GM12878 (cell line): ENCODE results near the gene HIPK4.

ENCODE experiments used
- BMI1 ChIP-seq: fragments of 450-650 bp; IDR thresholded peaks from 2 replicates; pipeline ENCODE4 v1.6.1; 2016; ENCODE audit warnings: mild to moderate bottlenecking, moderate library complexity, borderline replicate concordance
- CBFB ChIP-seq: IDR thresholded peaks from 2 replicates; pipeline ENCODE4 v1.6.1; 2016; ENCODE audit warnings: antibody characterized with exemption, low read depth
- CTCF ChIP-seq, 3 experiments: IDR thresholded peaks in 2 of 3; conservative IDR thresholded peaks in 1 of 3; 2 replicates each; pipeline ENCODE4 v1.5.1; 2011; ENCODE audit warnings: low read depth in 3 of 3, low read length in 3 of 3, mild to moderate bottlenecking in 3 of 3, control low read depth in 2 of 3, moderate library complexity in 2 of 3, inconsistent platforms in 1 of 3, mixed read lengths in 1 of 3; ENCODE audit not compliant: control insufficient read depth in 2 of 3, insufficient read depth in 1 of 3; ENCODE audit errors: extremely low read depth in 1 of 3
- EP300 ChIP-seq, 2 experiments: fragments of 150-350 bp in 1 of 2; IDR thresholded peaks; 2 replicates each; pipeline ENCODE4 v1.6.1; 2011 to 2012; ENCODE audit warnings: low read depth in 2 of 2, low read length in 2 of 2, borderline replicate concordance in 1 of 2, improper control_type of control experiment in 1 of 2, inconsistent platforms in 1 of 2; ENCODE audit not compliant: control insufficient read depth in 1 of 2
- ETV6 ChIP-seq, 2 experiments: fragments of 450-650 bp in 1 of 2; IDR thresholded peaks in 1 of 2; conservative IDR thresholded peaks in 1 of 2; 2 replicates each; pipeline ENCODE4 v1.6.1; 2014; ENCODE audit warnings: antibody characterized with exemption in 1 of 2, borderline replicate concordance in 1 of 2, low read depth in 1 of 2, mild to moderate bottlenecking in 1 of 2, moderate library complexity in 1 of 2
- EZH2 ChIP-seq: IDR thresholded peaks from 2 replicates; pipeline ENCODE4 v1.6.1; 2012; ENCODE audit warnings: low read depth, mild to moderate bottlenecking, control low read depth, inconsistent platforms, low read length, borderline replicate concordance; ENCODE audit not compliant: control insufficient read depth
- HDGF ChIP-seq: fragments of 450-650 bp; IDR thresholded peaks from 2 replicates; pipeline ENCODE4 v1.6.1; 2016; ENCODE audit warnings: antibody characterized with exemption
- POLR2A ChIP-seq: IDR thresholded peaks from 2 replicates; pipeline ENCODE4 v1.6.1; 2011; ENCODE audit warnings: low read depth, mild to moderate bottlenecking, low read length
- SUPT20H ChIP-seq: IDR thresholded peaks from 2 replicates; pipeline ENCODE4 v1.6.1; 2011; ENCODE audit warnings: low read depth, mild to moderate bottlenecking, low read length, moderate library complexity, borderline replicate concordance; ENCODE audit not compliant: control insufficient read depth
- TCF3 ChIP-seq: IDR thresholded peaks from 2 replicates; pipeline ENCODE4 v1.6.1; 2012; ENCODE audit warnings: low read depth, mild to moderate bottlenecking, low read length, borderline replicate concordance; ENCODE audit not compliant: insufficient read depth
- YY1 ChIP-seq: IDR thresholded peaks from 2 replicates; pipeline ENCODE4 v1.6.1; 2011; ENCODE audit warnings: low read depth, mild to moderate bottlenecking, low read length
- TF ChIP-seq, protein P1 (sequence below): IDR thresholded peaks from 2 replicates; pipeline ENCODE4 v1.6.1; 2011; ENCODE audit warnings: mild to moderate bottlenecking, low read depth, low read length, moderate library complexity; ENCODE audit not compliant: insufficient replicate concordance

DNA sequence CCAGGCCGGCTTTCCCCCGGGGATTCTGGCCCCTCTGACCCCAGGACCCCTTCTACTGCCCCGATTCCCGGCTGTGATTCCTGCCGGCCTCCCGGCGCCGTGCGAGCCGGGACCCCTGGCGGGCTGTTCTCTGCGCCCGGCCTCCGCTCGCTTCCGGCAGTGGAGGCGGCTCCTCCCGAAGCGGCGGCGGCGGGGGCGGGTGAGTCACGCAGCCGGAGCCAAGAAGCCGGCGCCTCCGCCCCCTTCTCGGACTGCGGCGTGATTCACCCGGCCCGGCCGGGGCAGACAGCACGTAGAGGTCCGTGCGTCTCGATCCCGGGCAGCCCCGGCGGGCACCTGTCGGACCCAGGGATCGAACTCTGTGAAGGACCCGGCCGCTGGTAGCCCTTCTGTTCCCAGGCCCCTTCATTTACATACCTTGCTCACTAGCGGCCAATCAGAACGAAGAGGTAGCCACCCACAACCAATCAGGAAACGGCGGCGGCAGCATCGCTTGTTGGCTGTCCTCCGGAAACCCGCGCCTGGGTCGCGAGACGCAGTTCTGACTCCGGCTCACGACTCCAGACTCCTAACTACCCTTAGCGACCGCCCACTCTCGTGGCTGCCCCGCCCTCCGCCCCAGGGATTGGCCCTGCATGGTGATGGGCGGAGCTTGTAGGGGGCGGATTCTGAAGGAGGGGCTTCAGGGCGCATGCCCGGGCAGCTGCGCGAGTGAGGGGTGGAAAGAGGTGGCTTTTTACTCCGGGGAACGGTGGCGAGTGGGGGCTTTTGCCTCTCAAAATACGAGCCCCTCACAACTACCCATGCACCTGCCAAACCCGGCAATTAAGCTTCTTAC is 35.7 kb upstream of the HIPK4 start, which contains the start of gene SERTAD1:
- no peak for TF ChIP-seq EZH2
- TF ChIP-seq CTCF (IDR thresholded peaks at IDR 0.05 in 2 of 3, conservative IDR thresholded peaks at IDR 0.05 in 1 of 3; ENCODE audit: control insufficient read depth in 2 of 3, extremely low read depth in 1 of 3, insufficient read depth in 1 of 3, low read depth in 3 of 3, low read length in 3 of 3), result peak; percentile 53 to 89 (median 58)
- no peak for TF ChIP-seq BMI1
- peak; percentile 65; the same call in 1 of the 2 replicates for TF ChIP-seq TCF3
- no peak; the same call in 1 of the 2 replicates for TF ChIP-seq HDGF
- no peak for TF ChIP-seq SUPT20H
- TF ChIP-seq POLR2A, result peak; percentile 99
- peak; percentile 76 for TF ChIP-seq CBFB
- TF ChIP-seq YY1, result no peak; the same call in 1 of the 2 replicates
- TF ChIP-seq ETV6 (conservative IDR thresholded peaks at IDR 0.05 in 1 of 2, IDR thresholded peaks at IDR 0.05 in 1 of 2; ENCODE audit: borderline replicate concordance in 1 of 2, low read depth in 1 of 2), result no peak
- TF ChIP-seq, protein P1, sequence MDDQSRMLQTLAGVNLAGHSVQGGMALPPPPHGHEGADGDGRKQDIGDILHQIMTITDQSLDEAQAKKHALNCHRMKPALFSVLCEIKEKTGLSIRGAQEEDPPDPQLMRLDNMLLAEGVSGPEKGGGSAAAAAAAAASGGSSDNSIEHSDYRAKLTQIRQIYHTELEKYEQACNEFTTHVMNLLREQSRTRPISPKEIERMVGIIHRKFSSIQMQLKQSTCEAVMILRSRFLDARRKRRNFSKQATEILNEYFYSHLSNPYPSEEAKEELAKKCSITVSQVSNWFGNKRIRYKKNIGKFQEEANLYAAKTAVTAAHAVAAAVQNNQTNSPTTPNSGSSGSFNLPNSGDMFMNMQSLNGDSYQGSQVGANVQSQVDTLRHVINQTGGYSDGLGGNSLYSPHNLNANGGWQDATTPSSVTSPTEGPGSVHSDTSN, result no peak
- TF ChIP-seq EP300 (IDR thresholded peaks at IDR 0.05; ENCODE audit: borderline replicate concordance in 1 of 2, control insufficient read depth in 1 of 2, low read depth in 2 of 2, low read length in 2 of 2), result no peak
